Activated naive CD4-positive, alpha-beta T cell treated with Interleukin-2 at 50 U/mL for 16 hours (primary cell): ENCODE results near the gene TTC39B.
"Not testable (repeated sequence)": the region's sequence is repeated elsewhere in the genome, so short reads cannot be mapped to it uniquely, and the experiment has no call there.

Source experiments
- DNase-seq: peaks from one replicate; pipeline ENCODE4 v3.0.0-alpha.2; 2020

Gene TTC39B

GRCh38 chr9:15306757-15307522, at the start of gene TTC39B:
Gene TTC39B (minus strand): TSS chr9:15307216. CDS start chr9:15307125, 91 bp downstream.
- DNase-seq, result peak; percentile 81

- DNase-seq, result no peak
Observed at GRCh38 chr9:15355669-15356068, 48.7 kb upstream of the TTC39B start.

GRCh38 chr9:15354713-15355112, 47.7 kb upstream of the TTC39B start:
- DNase-seq, result no peak

- no peak for DNase-seq
Observed at GRCh38 chr9:15353892-15354291, 46.9 kb upstream of the TTC39B start.

GRCh38 chr9:15352306-15352705, 45.3 kb upstream of the TTC39B start:
- DNase-seq, result no peak

GRCh38 chr9:15349892-15350761, 43.1 kb upstream of the TTC39B start:
- no peak for DNase-seq

- no peak for DNase-seq
Observed at GRCh38 chr9:15346837-15347236, 39.8 kb upstream of the TTC39B start.

- no peak for DNase-seq
Observed at GRCh38 chr9:15344191-15344590, 37.2 kb upstream of the TTC39B start.

GRCh38 chr9:15333376-15333881, 26.4 kb upstream of the TTC39B start:
- DNase-seq, result no peak

- DNase-seq, result no peak
Observed at GRCh38 chr9:15332939-15333338, 25.9 kb upstream of the TTC39B start.

GRCh38 chr9:15329539-15330109, 22.6 kb upstream of the TTC39B start:
- no peak for DNase-seq

GRCh38 chr9:15328946-15329345, 21.9 kb upstream of the TTC39B start:
- DNase-seq, result no peak

GRCh38 chr9:15322695-15323094, 15.7 kb upstream of the TTC39B start:
- not testable (repeated sequence) for DNase-seq

- DNase-seq, result not testable (repeated sequence)
Observed at GRCh38 chr9:15319661-15320060, 12.6 kb upstream of the TTC39B start.

GRCh38 chr9:15317836-15318235, 10.8 kb upstream of the TTC39B start:
- no peak for DNase-seq

- DNase-seq, result no peak
Observed at GRCh38 chr9:15311607-15312006, 4.6 kb upstream of the TTC39B start.

- DNase-seq, result no peak
Observed at GRCh38 chr9:15310107-15310850, 3.3 kb upstream of the TTC39B start.

GRCh38 chr9:15308511-15308910, 1.5 kb upstream of the TTC39B start:
- DNase-seq, result no peak

- DNase-seq, result no peak
Observed at GRCh38 chr9:15307523-15307841, 466 bp upstream of the TTC39B start.

- DNase-seq, result peak; percentile 41
Observed at GRCh38 chr9:15306068-15306756, 804 bp downstream of the TTC39B start.

GRCh38 chr9:15305470-15305869, 1.5 kb downstream of the TTC39B start:
- no peak for DNase-seq

GRCh38 chr9:15304632-15305031, 2.4 kb downstream of the TTC39B start:
- no peak for DNase-seq
